Endometrial microvascular endothelial cells (primary cell): ENCODE results near the gene TGIF2. TPM values are rescaled to one million over a fixed set of nuclear protein-coding genes. Genes with fewer than 3 reads are reported as not detected.
"Not testable (repeated sequence)": the region's sequence is repeated elsewhere in the genome, so short reads cannot be mapped to it uniquely, and the experiment has no call there.

Experiments
- in situ Hi-C: cut with HindIII; loops from 2 replicates; pipeline ENCODE4 v1.10.0; 2017; ENCODE audit warnings: low sequenced_read_pairs, low pct_unique_long_range_greater_than_20kb; ENCODE audit errors: inconsistent ontology term
- total RNA-seq: library from RNA; depleted of rRNA; stranded (reverse); fragments of >200 nt; gene quantifications from one replicate; pipeline ENCODE4 v1.2.3, GENCODE V29; 2015; ENCODE audit errors: inconsistent ontology term

The TGIF2 gene
- total RNA-seq, 1 donor from 2014 or later, result 21.9 TPM

GRCh38 chr20:36605399-36606157, 32.2 kb downstream of the TGIF2 start, which contains the start of gene RAB5IF:
RAB5IF (plus strand) TSS chr20:36605779; CDS start chr20:36605952, 173 bp downstream.
- in situ Hi-C loops, result no loop called here

- in situ Hi-C loops, result no loop called here
Observed at GRCh38 chr20:36606158-36607066, 33.0 kb downstream of the TGIF2 start.

GRCh38 chr20:36607586-36608387, 34.4 kb downstream of the TGIF2 start:
- in situ Hi-C loops, result no loop called here

GRCh38 chr20:36608388-36608728, 35.0 kb downstream of the TGIF2 start:
- in situ Hi-C loops, result not testable (repeated sequence)

GRCh38 chr20:36611625-36612024, 38.2 kb downstream of the TGIF2 start:
- in situ Hi-C loops, result no loop called here

- in situ Hi-C loops, result no loop called here
Observed at GRCh38 chr20:36613974-36614373, 40.6 kb downstream of the TGIF2 start.

- in situ Hi-C loops, result no loop called here
Observed at GRCh38 chr20:36614781-36615557, 41.6 kb downstream of the TGIF2 start.

GRCh38 chr20:36620917-36621316, 47.5 kb downstream of the TGIF2 start:
- in situ Hi-C loops, result no loop called here

- in situ Hi-C loops, result no loop called here
Observed at GRCh38 chr20:36623444-36623843, 50.0 kb downstream of the TGIF2 start.

GRCh38 chr20:36624068-36624943, 50.9 kb downstream of the TGIF2 start:
- in situ Hi-C loops, result no loop called here

GRCh38 chr20:36624944-36625324, 51.5 kb downstream of the TGIF2 start:
- in situ Hi-C loops, result loop anchor here (25.0 kb wide), 1 partner anchor 138 kb away; no protein-coding TSS in a partner anchor

GRCh38 chr20:36628076-36628475, 54.7 kb downstream of the TGIF2 start:
- in situ Hi-C loops, result loop anchor here (25.0 kb wide), 1 partner anchor 141 kb away; no protein-coding TSS in a partner anchor

GRCh38 chr20:36629719-36630681, 56.6 kb downstream of the TGIF2 start:
- in situ Hi-C loops, result loop anchor here (25.0 kb wide), 1 partner anchor 143 kb away; no protein-coding TSS in a partner anchor

- in situ Hi-C loops, result loop anchor here (25.0 kb wide), 1 partner anchor 144 kb away; no protein-coding TSS in a partner anchor
Observed at GRCh38 chr20:36631646-36632045, 58.2 kb downstream of the TGIF2 start.

GRCh38 chr20:36632147-36632486, 58.7 kb downstream of the TGIF2 start:
- in situ Hi-C loops, result loop anchor here (25.0 kb wide), 1 partner anchor 145 kb away; no protein-coding TSS in a partner anchor
